ENCODE measurements around the gene CDH4. TPM values are rescaled to one million over a fixed set of nuclear protein-coding genes. Genes with fewer than 3 reads are reported as not detected.

CDH4 gene
- total RNA-seq, 6 donors from 2014 or later, result 0.20 to 1.0 (median 0.40) TPM; not detected in 1

DNA sequence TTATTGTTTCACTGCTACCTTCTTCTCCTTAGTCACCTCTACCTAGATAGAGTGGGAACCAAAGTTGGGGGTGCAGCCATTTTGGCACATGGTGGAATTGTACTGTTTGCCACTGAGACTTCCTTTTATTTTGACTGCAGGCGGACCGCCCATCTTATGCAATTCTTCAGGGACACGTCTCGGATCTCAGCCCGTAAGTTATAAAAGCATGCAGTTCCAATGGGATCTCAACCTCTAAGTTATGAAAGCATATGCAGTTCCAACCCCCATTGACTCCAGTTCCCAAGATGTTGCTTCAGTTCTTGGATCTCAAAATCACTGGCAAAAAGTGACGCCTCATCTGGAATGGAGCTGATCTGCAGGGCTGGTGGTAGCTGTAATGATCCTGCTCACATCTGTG lies 41.2 kb upstream of the CDH4 start:
- Histone ChIP-seq H3K27me3 (no peaks in the 10 kb centered on the region), H3K36me3 (no peaks in the 10 kb centered on the region), H3K4me1 (no peaks in the 10 kb centered on the region), H3K27ac (no peak overlapping the region), H3K9me3 (no peaks in the 10 kb centered on the region), H3K4me3 (no peak overlapping the region)
- ATAC-seq (ENCODE audit: low FRiP score in 2 of 2) (peak in 1 of 2 donors; percentile 23), DNase-seq (no peak)
- no peak for TF ChIP-seq POLR2A (IDR thresholded peaks at IDR 0.05)
- 71 to 79% methylated on average over 6 of the region's 6 CpGs for WGBS, 2 donors

DNA sequence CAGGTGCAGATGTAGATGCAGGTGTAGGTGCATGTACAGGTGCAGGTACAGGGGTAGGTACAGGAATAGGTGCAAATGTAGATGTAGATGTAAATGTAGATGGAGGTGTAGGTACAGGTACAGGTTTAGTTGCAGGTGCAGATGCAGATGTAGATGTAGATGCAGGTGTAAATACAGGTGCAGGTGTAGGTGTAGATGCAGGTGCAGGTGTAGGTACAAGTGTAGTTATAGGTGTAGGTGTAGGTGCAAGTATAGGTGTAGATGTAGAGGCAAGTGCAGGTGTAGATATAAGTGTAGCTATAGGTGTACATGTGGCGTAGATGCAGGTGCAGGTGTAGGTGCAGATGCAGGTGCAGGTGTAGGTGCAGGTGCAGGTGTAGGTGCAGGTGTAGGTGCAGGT lies 34.2 kb upstream of the CDH4 start:
- H3K4me3 ChIP-seq, result no peak overlapping the region
- ATAC-seq (ENCODE audit: low FRiP score in 2 of 2) (no peak), DNase-seq (no peak)
- H3K27me3 ChIP-seq, result no peaks in the 10 kb centered on the region
- TF ChIP-seq POLR2A (IDR thresholded peaks at IDR 0.05), result no peak
- TF ChIP-seq POLR2AphosphoS5 (IDR thresholded peaks at IDR 0.05), result no peak
- no peak for TF ChIP-seq EP300 (IDR thresholded peaks at IDR 0.05)
- TF ChIP-seq, protein P1, sequence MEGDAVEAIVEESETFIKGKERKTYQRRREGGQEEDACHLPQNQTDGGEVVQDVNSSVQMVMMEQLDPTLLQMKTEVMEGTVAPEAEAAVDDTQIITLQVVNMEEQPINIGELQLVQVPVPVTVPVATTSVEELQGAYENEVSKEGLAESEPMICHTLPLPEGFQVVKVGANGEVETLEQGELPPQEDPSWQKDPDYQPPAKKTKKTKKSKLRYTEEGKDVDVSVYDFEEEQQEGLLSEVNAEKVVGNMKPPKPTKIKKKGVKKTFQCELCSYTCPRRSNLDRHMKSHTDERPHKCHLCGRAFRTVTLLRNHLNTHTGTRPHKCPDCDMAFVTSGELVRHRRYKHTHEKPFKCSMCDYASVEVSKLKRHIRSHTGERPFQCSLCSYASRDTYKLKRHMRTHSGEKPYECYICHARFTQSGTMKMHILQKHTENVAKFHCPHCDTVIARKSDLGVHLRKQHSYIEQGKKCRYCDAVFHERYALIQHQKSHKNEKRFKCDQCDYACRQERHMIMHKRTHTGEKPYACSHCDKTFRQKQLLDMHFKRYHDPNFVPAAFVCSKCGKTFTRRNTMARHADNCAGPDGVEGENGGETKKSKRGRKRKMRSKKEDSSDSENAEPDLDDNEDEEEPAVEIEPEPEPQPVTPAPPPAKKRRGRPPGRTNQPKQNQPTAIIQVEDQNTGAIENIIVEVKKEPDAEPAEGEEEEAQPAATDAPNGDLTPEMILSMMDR (IDR thresholded peaks at IDR 0.05), result no peak
- H3K4me1 ChIP-seq, result no peaks in the 10 kb centered on the region
- H3K9me3 ChIP-seq, result no peaks in the 10 kb centered on the region
- no peaks in the 10 kb centered on the region for H3K36me3 ChIP-seq
- no peak overlapping the region for H3K27ac ChIP-seq
- WGBS, 2 donors, result 97 to 100% methylated on average over 1 of the region's 1 CpG

DNA sequence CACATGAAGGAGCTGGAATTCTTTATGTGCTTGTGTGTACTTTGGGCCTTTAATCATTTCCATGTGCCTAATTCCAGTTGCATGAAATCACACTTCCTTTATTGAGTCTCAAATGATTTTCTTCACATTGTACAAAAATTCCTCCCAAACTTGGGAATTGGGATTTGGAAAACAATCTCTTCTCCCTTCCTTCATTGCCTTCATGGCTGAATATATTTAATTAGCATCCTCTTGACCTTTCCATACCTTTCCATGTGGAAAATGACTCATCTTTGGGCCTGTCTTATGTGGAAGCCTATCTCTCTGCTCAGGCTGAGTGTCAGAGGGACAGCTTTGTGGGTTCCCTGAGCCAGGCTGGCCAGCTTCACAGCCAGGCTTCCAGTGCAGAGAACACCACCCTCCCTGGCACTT lies 33.0 kb upstream of the CDH4 start:
- TF ChIP-seq POLR2A (IDR thresholded peaks at IDR 0.05), result no peak
- TF ChIP-seq EP300 (IDR thresholded peaks at IDR 0.05), result no peak
- TF ChIP-seq POLR2AphosphoS5 (IDR thresholded peaks at IDR 0.05), result no peak
- TF ChIP-seq, protein P1 (IDR thresholded peaks at IDR 0.05), result no peak
- Histone ChIP-seq H3K4me1 (no peaks in the 10 kb centered on the region), H3K36me3 (no peaks in the 10 kb centered on the region), H3K9me3 (no peaks in the 10 kb centered on the region), H3K27ac (no peak overlapping the region), H3K4me3 (no peak overlapping the region), H3K27me3 (no peaks in the 10 kb centered on the region)
- ATAC-seq (ENCODE audit: low FRiP score in 2 of 2) (peak in 1 of 2 donors; percentile 29), DNase-seq (no peak)

DNA sequence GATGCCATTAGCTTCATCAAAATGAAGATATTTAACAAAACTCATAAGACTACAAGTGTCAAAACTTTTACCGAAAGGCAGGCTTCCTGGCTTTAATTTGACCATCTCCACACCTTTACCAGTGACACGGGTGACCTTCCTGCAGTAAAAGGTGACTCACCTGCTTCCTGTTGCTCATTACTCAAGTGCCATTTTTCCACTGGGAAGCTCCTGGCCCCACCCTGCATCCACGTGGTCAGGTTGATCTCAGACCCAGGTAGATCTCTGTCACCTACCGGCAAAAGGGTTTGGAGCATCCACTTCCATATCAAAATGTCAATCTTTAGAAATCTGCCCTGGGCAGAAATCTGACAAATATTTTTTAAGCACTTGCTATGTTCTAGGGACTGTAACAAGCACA lies 31.9 kb upstream of the CDH4 start:
- ATAC-seq (ENCODE audit: low FRiP score in 2 of 2) (no peak), DNase-seq (no peak)
- whole genome bisulfite sequencing, 2 donors, result 68 to 80% methylated on average over 4 of the region's 4 CpGs
- H3K27ac ChIP-seq, result no peak overlapping the region
- no peaks in the 10 kb centered on the region for H3K4me1 ChIP-seq
- TF ChIP-seq POLR2AphosphoS5 (IDR thresholded peaks at IDR 0.05) (no peak), EP300 (IDR thresholded peaks at IDR 0.05) (no peak), POLR2A (IDR thresholded peaks at IDR 0.05) (no peak)
- TF ChIP-seq, protein P1 (IDR thresholded peaks at IDR 0.05), result no peak
- no peaks in the 10 kb centered on the region for H3K27me3 ChIP-seq
- no peaks in the 10 kb centered on the region for H3K36me3 ChIP-seq
- no peaks in the 10 kb centered on the region for H3K9me3 ChIP-seq
- no peak overlapping the region for H3K4me3 ChIP-seq

DNA sequence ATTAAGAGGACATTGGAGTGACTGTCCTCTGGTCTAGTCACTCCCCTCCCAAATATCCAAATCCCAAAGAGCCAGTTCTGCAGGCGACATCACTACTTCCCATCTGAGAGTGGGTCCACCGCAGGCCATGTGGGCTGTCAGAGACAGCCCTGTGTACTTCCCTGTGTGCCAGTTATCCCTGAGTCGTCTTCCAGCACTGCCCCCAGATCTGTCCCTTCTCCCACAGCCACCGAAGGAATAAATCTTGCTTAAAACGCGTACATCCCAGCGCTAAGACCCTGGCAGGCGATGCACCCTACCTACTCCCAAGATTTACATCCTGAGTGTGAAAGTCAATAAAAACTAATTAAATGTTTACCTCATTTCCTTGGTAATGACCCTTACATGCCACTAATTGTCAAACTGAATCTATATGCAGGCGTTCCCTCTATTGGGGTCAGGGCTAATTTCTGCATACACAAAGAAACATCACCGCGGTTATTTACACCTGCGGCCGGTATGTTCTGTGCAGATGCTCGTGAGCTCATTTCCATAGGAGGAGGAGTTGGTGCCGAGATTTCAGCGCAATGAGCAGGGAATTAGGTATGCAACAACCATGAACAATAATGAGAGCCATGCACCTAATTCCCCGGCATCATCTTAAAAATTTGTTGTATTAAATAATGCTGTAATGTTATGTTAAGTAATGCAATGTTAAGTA lies 31.3 kb upstream of the CDH4 start:
- H3K4me3 ChIP-seq, result no peak overlapping the region
- H3K27me3 ChIP-seq, result no peaks in the 10 kb centered on the region
- no peaks in the 10 kb centered on the region for H3K36me3 ChIP-seq
- no peak overlapping the region for H3K27ac ChIP-seq
- 81 to 84% methylated on average over 17 of the region's 17 CpGs for WGBS, 2 donors
- no peaks in the 10 kb centered on the region for H3K9me3 ChIP-seq
- DNase-seq (no peak), ATAC-seq (ENCODE audit: low FRiP score in 2 of 2) (no peak)
- H3K4me1 ChIP-seq, result no peaks in the 10 kb centered on the region
- no peak for TF ChIP-seq POLR2A (IDR thresholded peaks at IDR 0.05)
- TF ChIP-seq, protein P1 (IDR thresholded peaks at IDR 0.05), result no peak
- no peak for TF ChIP-seq EP300 (IDR thresholded peaks at IDR 0.05)
- no peak for TF ChIP-seq POLR2AphosphoS5 (IDR thresholded peaks at IDR 0.05)

All from upper lobe of left lung (tissue), 6 donors.